ENCODE results near the gene PWWP2B.
A peak's percentile ranks its signal among the peaks of the same experiment; 100 is the strongest.

PWWP2B gene

DNA sequence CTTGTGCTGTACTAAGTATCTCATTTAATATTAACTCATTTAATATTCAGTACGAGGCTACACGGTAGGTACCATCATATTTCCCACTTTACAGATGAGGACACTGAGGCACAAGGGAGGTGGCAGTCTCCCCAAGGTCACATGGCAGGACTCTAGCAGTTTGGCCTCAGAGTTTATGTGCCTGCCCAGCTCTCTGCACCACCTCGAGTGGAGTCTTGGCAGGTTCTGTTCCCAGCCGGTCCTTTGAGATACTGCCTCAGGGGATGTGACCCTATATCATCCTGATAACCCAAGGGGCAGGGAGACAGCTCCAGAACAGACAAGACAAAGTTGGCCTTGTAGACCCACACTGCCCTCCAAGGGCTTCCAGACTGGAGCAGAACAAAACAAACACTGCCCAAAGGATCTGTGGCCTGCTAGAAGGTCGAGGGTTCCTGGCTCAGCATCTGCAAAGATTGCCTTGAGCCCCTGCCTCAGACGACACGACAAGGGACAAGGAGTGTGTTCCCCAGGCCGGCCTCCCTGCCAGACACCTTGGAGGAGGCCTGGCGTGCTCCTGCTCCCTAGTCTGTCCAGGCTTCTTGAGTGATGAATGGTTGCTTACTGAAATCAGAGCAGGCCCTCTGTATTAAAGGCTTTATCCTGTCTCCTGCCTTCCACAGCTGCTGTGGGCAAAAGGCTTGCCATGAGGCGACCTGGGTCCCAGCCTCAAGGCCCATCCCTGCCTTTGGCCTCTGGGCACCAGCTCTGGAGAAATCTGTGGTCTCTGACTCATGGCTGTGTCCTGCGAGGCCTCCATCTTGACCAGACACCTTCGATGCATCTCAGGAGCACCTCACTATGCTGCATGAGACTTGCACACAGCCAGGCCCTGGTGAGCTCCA is 3.9 kb upstream of the PWWP2B start:
- Histone ChIP-seq H3K4me3 (ENCODE audit: low read length) (no peak overlapping the region), H3K36me3 (ENCODE audit: control insufficient read depth, insufficient read depth, low read length) (no peaks in the 10 kb centered on the region), H3K9ac (ENCODE audit: low read length) (no peak overlapping the region), H3K27me3 (ENCODE audit: control insufficient read depth, insufficient read depth, low read length) (peaks cover 10% of the 10 kb centered on the region), H3K4me1 (ENCODE audit: control insufficient read depth, insufficient read depth, low read length) (peaks cover 23% of the 10 kb centered on the region), H3K9me3 (ENCODE audit: control insufficient read depth, low read length) (no peaks in the 10 kb centered on the region)

DNA sequence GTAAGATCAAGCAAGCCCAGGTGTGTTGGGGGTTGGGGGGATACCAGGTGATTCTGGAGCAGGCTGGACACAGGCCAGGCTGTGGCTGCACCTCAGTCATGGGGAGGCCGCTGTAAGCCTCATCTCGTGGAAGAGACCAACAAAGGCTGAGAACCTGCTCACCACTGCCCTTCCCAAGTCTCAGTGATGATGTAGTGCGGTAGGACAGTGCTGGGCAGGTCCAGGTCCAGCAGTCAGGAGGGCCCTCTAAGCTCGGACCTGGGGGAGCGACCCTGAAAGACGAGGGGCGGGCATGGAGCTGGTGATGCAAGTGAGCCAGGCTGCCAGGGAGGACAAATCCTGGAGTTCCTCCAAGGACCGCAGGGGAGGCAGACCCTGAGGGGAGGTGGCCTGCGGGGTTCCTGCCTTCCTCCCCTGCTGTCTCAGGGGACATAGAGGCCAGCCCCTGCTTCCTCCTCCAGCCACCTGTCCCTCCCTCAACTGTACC is 3.3 kb upstream of the PWWP2B start:
- H3K27me3 ChIP-seq (ENCODE audit: control insufficient read depth, insufficient read depth, low read length), result peaks cover 10% of the 10 kb centered on the region
- H3K4me3 ChIP-seq (ENCODE audit: low read length), result no peak overlapping the region
- H3K36me3 ChIP-seq (ENCODE audit: control insufficient read depth, insufficient read depth, low read length), result no peaks in the 10 kb centered on the region
- H3K4me1 ChIP-seq (ENCODE audit: control insufficient read depth, insufficient read depth, low read length), result peaks cover 29% of the 10 kb centered on the region
- H3K9me3 ChIP-seq (ENCODE audit: control insufficient read depth, low read length), result no peaks in the 10 kb centered on the region
- H3K9ac ChIP-seq (ENCODE audit: low read length), result no peak overlapping the region

DNA sequence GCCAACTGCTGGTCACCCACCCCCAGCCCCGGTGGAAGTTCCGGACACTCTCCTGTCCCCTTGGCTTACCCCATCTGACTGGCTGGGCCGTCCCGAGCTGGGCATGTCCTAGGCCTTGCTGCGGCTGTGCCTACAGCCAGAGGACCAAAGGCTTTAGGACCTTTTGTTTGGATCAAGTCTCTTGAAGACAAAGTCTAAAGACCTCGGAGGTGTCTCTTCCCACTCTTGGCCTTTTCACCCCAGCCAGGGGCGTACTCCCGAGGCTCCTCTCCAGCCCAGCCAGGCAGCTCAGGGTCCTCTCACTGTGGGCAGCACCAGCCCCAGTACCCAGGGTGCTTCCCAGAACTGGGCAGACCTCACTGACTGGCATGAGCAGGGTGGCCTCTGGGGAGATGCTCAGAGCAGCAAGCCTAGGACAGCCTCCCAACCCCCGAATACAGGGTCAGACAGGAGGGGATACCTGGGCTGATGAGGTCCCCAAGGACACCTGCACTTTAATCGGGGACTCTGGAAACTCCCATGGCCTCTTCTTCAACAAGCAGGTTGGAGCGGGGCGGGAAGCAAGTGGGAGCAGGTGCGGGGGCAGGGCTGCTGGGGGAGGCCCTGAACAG is 2.7 kb upstream of the PWWP2B start:
- Histone ChIP-seq H3K36me3 (ENCODE audit: control insufficient read depth, insufficient read depth, low read length) (no peaks in the 10 kb centered on the region), H3K9ac (ENCODE audit: low read length) (no peak overlapping the region)

DNA sequence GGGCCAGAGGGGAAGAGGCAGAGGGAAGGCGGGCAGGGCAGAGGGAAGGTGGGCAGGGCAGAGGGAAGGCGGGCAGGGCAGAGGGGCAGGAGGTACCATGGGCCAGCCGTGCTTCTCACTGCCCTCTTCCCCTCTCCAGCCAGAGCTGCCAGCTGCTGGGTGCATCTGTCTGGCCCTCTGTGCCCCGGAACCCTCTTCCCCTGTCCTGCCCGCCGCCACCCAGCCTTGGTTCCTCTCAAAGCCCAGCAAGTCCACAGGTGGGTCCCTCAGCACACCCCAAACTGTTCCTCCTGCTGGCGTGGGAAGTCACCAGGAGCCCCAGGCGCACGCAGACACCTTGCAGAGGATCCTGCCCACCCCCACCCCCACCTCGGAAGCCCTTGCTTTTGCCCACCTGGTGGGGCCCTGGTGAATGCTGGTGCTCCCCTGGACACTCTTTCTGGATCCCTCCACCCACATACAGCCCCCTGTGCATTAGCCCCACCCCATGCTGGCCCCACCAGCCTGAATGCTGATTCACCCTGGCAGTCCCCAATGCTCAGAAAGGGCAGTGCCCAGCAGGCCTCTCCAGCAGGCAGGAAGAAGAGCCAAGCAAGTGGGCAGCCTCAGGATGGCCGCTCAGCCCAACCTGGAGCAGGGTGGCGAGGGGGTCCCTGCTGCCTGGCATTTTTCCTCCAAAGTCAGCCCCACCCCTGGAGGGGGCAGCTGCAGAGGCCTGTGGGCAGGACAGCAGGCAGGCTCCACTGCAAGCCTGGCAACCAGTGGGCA is 1.9 kb upstream of the PWWP2B start:
- Histone ChIP-seq H3K9me3 (ENCODE audit: control insufficient read depth, low read length) (no peaks in the 10 kb centered on the region), H3K4me3 (ENCODE audit: low read length) (no peak overlapping the region), H3K4me1 (ENCODE audit: control insufficient read depth, insufficient read depth, low read length) (peaks cover 33% of the 10 kb centered on the region), H3K9ac (ENCODE audit: low read length) (peak overlapping the region; percentile 88), H3K27me3 (ENCODE audit: control insufficient read depth, insufficient read depth, low read length) (no peaks in the 10 kb centered on the region), H3K36me3 (ENCODE audit: control insufficient read depth, insufficient read depth, low read length) (no peaks in the 10 kb centered on the region)

More for the DNA sequence above, 2.7 kb upstream of the PWWP2B start:
- H3K9me3 ChIP-seq (ENCODE audit: control insufficient read depth, low read length), result no peaks in the 10 kb centered on the region
- peaks cover 6% of the 10 kb centered on the region for H3K27me3 ChIP-seq (ENCODE audit: control insufficient read depth, insufficient read depth, low read length)
- H3K4me1 ChIP-seq (ENCODE audit: control insufficient read depth, insufficient read depth, low read length), result peaks cover 30% of the 10 kb centered on the region
- H3K4me3 ChIP-seq (ENCODE audit: low read length), result no peak overlapping the region

DNA sequence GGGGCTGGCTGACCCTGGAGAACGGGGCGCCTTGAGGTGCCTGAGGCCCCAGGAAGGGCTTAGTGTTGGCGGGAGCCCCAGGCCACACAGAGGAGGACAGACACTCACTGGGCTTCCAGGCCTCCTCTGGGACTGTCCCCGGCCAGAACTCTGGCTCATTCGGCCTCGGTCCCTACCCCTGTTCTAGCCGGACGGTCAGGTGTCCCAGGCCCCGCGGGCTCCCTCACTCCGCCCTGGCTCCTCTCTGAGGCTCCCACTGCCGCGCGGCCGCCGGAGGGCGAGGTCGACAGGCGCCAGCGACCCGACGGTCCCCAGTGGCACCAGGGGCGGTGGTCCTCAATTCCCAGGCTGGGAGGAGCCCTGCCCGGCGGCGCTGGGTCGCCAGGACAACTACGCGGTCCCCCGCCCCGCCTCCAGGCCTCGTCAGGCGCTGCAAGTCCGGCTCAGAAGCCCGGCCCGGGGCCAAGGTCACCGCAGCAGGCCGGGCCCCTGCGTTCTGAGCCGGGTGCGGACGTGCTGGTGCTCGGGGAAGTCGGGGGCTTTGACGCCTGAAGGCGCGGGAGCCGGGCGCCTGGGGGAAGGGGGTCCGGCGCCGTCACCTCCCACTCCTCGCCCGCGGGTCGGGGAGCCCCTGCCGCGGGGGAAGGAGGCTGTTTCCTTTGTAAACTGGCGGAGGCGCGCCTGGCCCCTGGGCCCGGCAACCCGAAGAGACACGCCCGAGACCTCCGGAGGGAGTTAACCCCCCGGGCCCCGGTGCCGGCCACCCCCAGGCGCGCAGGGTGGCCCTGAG is 1.1 kb upstream of the PWWP2B start:
- Histone ChIP-seq H3K9ac (ENCODE audit: low read length) (peak overlapping the region; percentile 88), H3K4me3 (ENCODE audit: low read length) (no peak overlapping the region), H3K36me3 (ENCODE audit: control insufficient read depth, insufficient read depth, low read length) (no peaks in the 10 kb centered on the region), H3K4me1 (ENCODE audit: control insufficient read depth, insufficient read depth, low read length) (peaks cover 41% of the 10 kb centered on the region), H3K9me3 (ENCODE audit: control insufficient read depth, low read length) (no peaks in the 10 kb centered on the region), H3K27me3 (ENCODE audit: control insufficient read depth, insufficient read depth, low read length) (no peaks in the 10 kb centered on the region)

DNA sequence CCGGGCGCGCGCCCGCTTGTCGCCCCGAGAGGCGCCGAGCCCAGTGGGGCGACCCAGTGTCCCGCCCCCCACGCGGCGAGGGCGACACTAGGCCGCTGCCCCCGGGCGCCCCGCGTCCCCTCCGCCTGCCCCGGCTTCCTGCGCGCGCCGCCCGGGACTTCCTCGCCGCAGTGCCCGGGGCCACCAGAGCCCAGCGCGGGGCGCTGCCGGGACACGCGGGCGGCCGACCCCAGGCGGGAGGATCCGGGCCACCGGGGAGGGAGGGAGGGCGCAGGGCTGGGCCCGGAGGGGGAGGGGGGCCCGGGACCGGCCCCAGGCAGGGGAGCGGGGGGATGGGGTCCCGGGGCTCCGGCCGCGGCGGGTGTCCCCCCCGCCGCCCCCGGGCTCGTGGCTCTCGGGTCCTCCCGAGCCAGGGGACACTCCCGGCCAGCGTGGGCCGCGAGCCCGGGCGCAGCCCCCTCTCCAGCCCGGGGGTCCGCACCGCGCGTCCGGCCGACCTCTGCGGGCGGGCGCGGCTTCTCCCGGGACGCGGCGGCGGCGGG is 435 bp upstream of the PWWP2B start:
- H3K36me3 ChIP-seq (ENCODE audit: control insufficient read depth, insufficient read depth, low read length), result no peaks in the 10 kb centered on the region
- peaks cover 48% of the 10 kb centered on the region for H3K4me1 ChIP-seq (ENCODE audit: control insufficient read depth, insufficient read depth, low read length)
- H3K4me3 ChIP-seq (ENCODE audit: low read length), result no peak overlapping the region
- no peaks in the 10 kb centered on the region for H3K9me3 ChIP-seq (ENCODE audit: control insufficient read depth, low read length)
- no peaks in the 10 kb centered on the region for H3K27me3 ChIP-seq (ENCODE audit: control insufficient read depth, insufficient read depth, low read length)
- peak overlapping the region; percentile 88 for H3K9ac ChIP-seq (ENCODE audit: low read length)

DNA sequence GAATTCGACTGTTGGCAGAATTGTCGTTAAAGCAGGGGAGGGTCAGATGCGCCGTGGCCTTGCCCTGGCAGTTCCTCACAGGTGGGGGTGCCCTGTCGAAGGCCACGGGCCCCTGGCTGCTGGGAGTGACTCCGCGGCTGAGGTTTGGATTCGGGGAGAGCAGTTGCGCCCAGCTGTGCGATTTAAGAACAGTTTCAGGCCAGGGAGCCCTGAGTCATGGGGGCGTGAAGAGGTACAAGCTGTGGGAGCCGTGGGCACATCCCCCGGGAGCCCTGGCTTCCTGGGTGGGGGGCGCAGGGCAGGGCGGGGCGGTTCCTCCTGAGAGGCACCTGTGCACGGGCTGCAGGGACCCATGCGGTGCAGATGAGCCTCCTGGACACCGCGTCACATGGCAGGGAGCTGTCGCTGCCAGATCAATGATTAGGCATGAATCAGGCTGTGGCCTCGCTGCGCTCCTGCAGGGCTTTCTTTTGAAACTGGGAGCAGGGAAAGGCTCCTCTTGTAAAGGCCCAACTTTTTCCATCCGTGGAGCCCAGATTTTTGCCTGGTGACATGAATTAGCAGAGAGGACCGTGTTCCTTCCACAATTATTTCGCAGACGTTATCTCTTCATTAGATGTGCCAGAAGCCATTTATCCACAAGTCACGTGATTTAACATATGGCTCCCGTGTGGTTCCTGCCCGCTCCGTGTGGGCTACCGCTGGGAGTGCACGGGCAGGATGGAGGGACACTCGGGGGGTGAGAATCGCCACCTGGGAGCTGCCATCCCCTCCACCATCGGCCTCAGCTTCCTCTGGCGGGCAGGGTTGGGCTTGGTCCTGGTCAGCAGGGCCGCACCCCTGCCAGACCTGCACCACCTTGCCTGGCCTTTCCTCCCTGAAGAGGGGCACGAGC is 918 bp downstream of the PWWP2B start:
- no peaks in the 10 kb centered on the region for H3K9me3 ChIP-seq (ENCODE audit: control insufficient read depth, low read length)
- peaks cover 61% of the 10 kb centered on the region for H3K4me1 ChIP-seq (ENCODE audit: control insufficient read depth, insufficient read depth, low read length)
- no peaks in the 10 kb centered on the region for H3K27me3 ChIP-seq (ENCODE audit: control insufficient read depth, insufficient read depth, low read length)
- peak overlapping the region; percentile 92 for H3K9ac ChIP-seq (ENCODE audit: low read length)
- H3K36me3 ChIP-seq (ENCODE audit: control insufficient read depth, insufficient read depth, low read length), result no peaks in the 10 kb centered on the region
- H3K4me3 ChIP-seq (ENCODE audit: low read length), result peak overlapping the region; percentile 75

DNA sequence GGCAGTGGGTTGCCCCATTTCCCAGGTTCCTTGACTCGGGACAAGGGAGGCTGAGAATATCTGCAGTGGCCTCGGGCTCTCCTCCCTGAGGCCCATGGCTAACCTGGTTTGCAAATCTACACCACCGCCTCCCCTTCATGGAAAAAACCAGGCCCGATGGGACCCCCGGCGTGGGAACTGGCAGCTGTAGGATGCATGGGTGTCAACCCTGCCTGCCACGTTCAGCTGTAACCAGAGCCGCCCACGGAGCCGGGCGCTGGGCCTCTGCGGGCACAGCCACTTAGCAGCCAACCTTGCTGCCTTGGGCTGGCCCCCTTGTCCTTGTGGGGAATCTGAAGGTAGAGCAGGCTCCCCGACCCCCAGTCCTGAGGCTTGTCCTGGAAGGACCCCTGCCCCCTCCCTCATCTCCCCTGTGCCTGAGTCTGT is 1.6 kb downstream of the PWWP2B start:
- peaks cover 68% of the 10 kb centered on the region for H3K4me1 ChIP-seq (ENCODE audit: control insufficient read depth, insufficient read depth, low read length)
- no peaks in the 10 kb centered on the region for H3K9me3 ChIP-seq (ENCODE audit: control insufficient read depth, low read length)
- no peaks in the 10 kb centered on the region for H3K36me3 ChIP-seq (ENCODE audit: control insufficient read depth, insufficient read depth, low read length)
- H3K9ac ChIP-seq (ENCODE audit: low read length), result peak overlapping the region; percentile 92
- peak overlapping the region; percentile 75 for H3K4me3 ChIP-seq (ENCODE audit: low read length)
- H3K27me3 ChIP-seq (ENCODE audit: control insufficient read depth, insufficient read depth, low read length), result no peaks in the 10 kb centered on the region

DNA sequence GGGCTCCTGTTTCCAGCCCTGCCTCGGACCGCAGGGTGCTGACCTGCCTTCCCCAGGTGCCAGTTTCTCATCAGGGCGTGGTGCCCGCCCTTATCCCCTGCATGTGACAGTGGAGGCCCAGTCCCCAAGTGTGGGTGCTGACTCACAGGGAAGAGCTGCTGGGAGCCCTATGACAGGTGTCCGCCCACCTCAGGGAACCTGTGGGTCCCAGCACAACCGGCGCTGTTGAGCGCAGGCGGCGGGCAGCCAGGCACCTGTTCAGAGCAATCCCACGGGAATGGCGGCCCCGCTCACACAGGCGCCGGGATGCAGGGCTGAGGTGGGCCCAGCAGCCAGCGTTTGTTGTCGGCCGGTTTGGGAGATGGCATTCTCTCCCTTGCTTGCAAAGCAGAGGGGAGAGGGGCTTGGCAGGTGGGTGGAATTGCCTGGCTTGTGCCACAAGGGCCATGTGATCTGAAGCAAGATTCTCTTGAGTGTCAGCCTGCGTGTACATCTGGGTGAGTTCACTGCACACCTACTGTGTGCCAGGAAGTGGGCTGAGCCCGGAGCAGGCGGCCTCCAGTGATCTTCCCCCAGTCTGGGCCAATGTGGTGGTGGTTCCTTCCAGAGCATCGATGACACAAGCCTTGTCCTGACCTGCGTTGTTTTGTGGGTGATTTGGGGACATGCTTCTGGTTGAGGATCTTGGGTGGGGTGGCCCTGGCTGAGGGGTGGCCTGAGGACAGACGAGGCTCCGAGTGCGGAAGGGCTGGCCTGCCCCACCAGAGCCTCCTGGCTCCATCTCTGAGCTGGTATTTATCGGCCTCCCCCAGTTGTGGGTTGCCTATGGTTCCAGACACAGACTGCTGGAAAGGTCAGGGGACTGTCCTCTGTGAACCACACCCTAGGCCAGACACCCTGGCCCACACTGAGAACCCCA is 2.4 kb downstream of the PWWP2B start:
- Histone ChIP-seq H3K9ac (ENCODE audit: low read length) (peak overlapping the region; percentile 92), H3K27me3 (ENCODE audit: control insufficient read depth, insufficient read depth, low read length) (no peaks in the 10 kb centered on the region), H3K4me1 (ENCODE audit: control insufficient read depth, insufficient read depth, low read length) (peaks cover 76% of the 10 kb centered on the region), H3K36me3 (ENCODE audit: control insufficient read depth, insufficient read depth, low read length) (no peaks in the 10 kb centered on the region), H3K9me3 (ENCODE audit: control insufficient read depth, low read length) (no peaks in the 10 kb centered on the region), H3K4me3 (ENCODE audit: low read length) (no peak overlapping the region)

DNA sequence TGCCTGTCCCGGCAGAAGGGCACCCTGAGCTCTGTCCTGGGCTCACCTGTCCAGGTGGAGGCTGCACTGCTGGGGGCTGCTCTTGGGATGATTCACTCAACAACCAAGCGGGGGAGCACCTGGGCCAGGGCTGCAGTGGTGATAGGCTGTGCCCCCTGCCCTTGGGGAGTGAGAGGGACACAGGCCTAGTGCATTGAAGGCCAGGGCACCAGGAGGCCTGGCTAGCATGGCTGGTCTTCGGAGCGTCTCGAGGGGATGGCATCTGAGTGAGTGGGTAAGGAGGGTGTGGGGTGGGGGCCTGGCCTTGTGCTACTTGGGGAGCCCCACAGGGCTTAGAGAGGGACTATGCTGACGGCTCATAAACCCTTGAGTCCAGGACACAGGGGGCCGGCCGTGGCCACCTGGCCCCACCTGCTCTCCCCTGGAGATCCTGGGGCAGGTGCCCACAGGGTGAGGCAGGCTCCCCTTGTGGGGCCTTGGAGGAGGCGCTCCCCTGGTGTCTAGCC is 3.1 kb downstream of the PWWP2B start:
- H3K9ac ChIP-seq (ENCODE audit: low read length), result peak overlapping the region; percentile 92
- no peaks in the 10 kb centered on the region for H3K36me3 ChIP-seq (ENCODE audit: control insufficient read depth, insufficient read depth, low read length)
- no peaks in the 10 kb centered on the region for H3K27me3 ChIP-seq (ENCODE audit: control insufficient read depth, insufficient read depth, low read length)
- no peak overlapping the region for H3K4me3 ChIP-seq (ENCODE audit: low read length)
- no peaks in the 10 kb centered on the region for H3K9me3 ChIP-seq (ENCODE audit: control insufficient read depth, low read length)
- peaks cover 80% of the 10 kb centered on the region for H3K4me1 ChIP-seq (ENCODE audit: control insufficient read depth, insufficient read depth, low read length)
